Neuronal stem cell (in vitro differentiated cells): ENCODE measurements around the gene MICAL3.
"Not testable (repeated sequence)": the region's sequence is repeated elsewhere in the genome, so short reads cannot be mapped to it uniquely, and the experiment has no call there.

Source experiments
- DNase-seq: peaks from one replicate; pipeline ENCODE4 v3.0.0-alpha.2; 2013; ENCODE audit warnings: low spot score
- H2AFZ ChIP-seq: one replicate; pipeline ENCODE4 v1.6.1; 2013; ENCODE audit warnings: mild to moderate bottlenecking, low read length, inconsistent platforms
- H2AK5ac ChIP-seq: 2 replicates; pipeline ENCODE4 v1.6.1; 2013; ENCODE audit warnings: low read depth, mild to moderate bottlenecking, inconsistent platforms, low read length, moderate library complexity, mixed read lengths
- H2BK120ac ChIP-seq: 2 replicates; pipeline ENCODE4 v1.6.1; 2013; ENCODE audit warnings: low read depth, mild to moderate bottlenecking, inconsistent platforms, low read length, moderate library complexity, mixed read lengths
- H2BK12ac ChIP-seq: one replicate; pipeline ENCODE4 v1.6.1; 2013; ENCODE audit warnings: low read length, inconsistent platforms
- H2BK15ac ChIP-seq: 2 replicates; pipeline ENCODE4 v1.6.1; 2013; ENCODE audit warnings: mild to moderate bottlenecking, low read length, inconsistent platforms, mixed read lengths
- H2BK5ac ChIP-seq: one replicate; pipeline ENCODE4 v1.6.1; 2013; ENCODE audit warnings: inconsistent platforms, mild to moderate bottlenecking, low read length, moderate library complexity
- H3K14ac ChIP-seq: one replicate; pipeline ENCODE4 v1.6.1; 2013; ENCODE audit warnings: low read length, inconsistent platforms
- H3K18ac ChIP-seq: 2 replicates; pipeline ENCODE4 v1.6.1; 2013; ENCODE audit warnings: low read length, inconsistent platforms
- H3K23ac ChIP-seq: 2 replicates; pipeline ENCODE4 v1.6.1; 2013; ENCODE audit warnings: low read depth, mild to moderate bottlenecking, mixed read lengths, low read length, inconsistent platforms; ENCODE audit not compliant: poor library complexity
- H3K27ac ChIP-seq: replicated peaks from 3 replicates; pipeline ENCODE4 v1.5.1; 2013; ENCODE audit warnings: low read length, inconsistent platforms
- H3K27me3 ChIP-seq, 3 experiments: 2 replicates each; pipeline ENCODE4 v1.6.1; 2013; ENCODE audit warnings: low read length in 3 of 3, mild to moderate bottlenecking in 2 of 3, inconsistent platforms in 1 of 3, low read depth in 1 of 3, mixed read lengths in 1 of 3, moderate library complexity in 1 of 3; ENCODE audit not compliant: control insufficient read depth in 3 of 3, insufficient read depth in 3 of 3
- H3K36me3 ChIP-seq, 2 donors: replicated peaks in 1 of 2; 2 replicates each; pipeline ENCODE4 v1.6.1; 2013; ENCODE audit warnings: low read length in 2 of 2; ENCODE audit not compliant: control insufficient read depth in 2 of 2, insufficient read depth in 2 of 2
- H3K4ac ChIP-seq: 2 replicates; pipeline ENCODE4 v1.6.1; 2013; ENCODE audit warnings: inconsistent platforms, mild to moderate bottlenecking, low read length, moderate library complexity
- H3K4me1 ChIP-seq, 2 donors: 1 replicate in 1 of 2; 2 replicates in 1 of 2; pipeline ENCODE4 v1.6.1; 2013; ENCODE audit warnings: low read length in 2 of 2, low read depth in 1 of 2; ENCODE audit not compliant: control insufficient read depth in 2 of 2, insufficient read depth in 1 of 2
- H3K4me2 ChIP-seq: one replicate; pipeline ENCODE4 v1.6.1; 2013; ENCODE audit warnings: mild to moderate bottlenecking, low read length, inconsistent platforms; ENCODE audit not compliant: insufficient read depth, poor library complexity, severe bottlenecking
- H3K4me3 ChIP-seq, 2 donors: 2 replicates each; pipeline ENCODE4 v1.5.1; 2013; ENCODE audit warnings: low read length in 2 of 2, mild to moderate bottlenecking in 2 of 2, inconsistent platforms in 1 of 2, moderate library complexity in 1 of 2
- H3K79me1 ChIP-seq: one replicate; pipeline ENCODE4 v1.6.1; 2013; ENCODE audit warnings: low read depth, mild to moderate bottlenecking, inconsistent platforms, low read length, moderate library complexity
- H3K9ac ChIP-seq: one replicate; pipeline ENCODE4 v1.6.1; 2013; ENCODE audit warnings: mild to moderate bottlenecking, low read depth, low read length, inconsistent platforms; ENCODE audit not compliant: poor library complexity
- H3K9me3 ChIP-seq, 2 donors: replicated peaks in 1 of 2; 2 replicates each; pipeline versions ENCODE3 to v1.6.1; 2013; ENCODE audit warnings: low read length in 2 of 2, mild to moderate bottlenecking in 2 of 2, inconsistent platforms in 1 of 2, low read depth in 1 of 2, mixed read lengths in 1 of 2, moderate library complexity in 1 of 2; ENCODE audit not compliant: control insufficient read depth in 2 of 2, insufficient read depth in 1 of 2
- H4K8ac ChIP-seq: one replicate; pipeline ENCODE4 v1.6.1; 2013; ENCODE audit warnings: low read depth, mild to moderate bottlenecking, inconsistent platforms, low read length, moderate library complexity
- H4K91ac ChIP-seq: one replicate; pipeline ENCODE4 v1.6.1; 2013; ENCODE audit warnings: low read length, low read depth, mild to moderate bottlenecking, inconsistent platforms; ENCODE audit not compliant: poor library complexity
- WGBS, 2 donors: extraction: QIAGEN DNeasy Blood & Tissue Kit; methylation state at CpG; one replicate each; pipeline ENCODE4 v1.1.7; 2013; ENCODE audit warnings: missing lambda C conversion rate in 2 of 2, mixed read lengths in 1 of 2; ENCODE audit not compliant: insufficient read length in 2 of 2, insufficient replicate concordance in 1 of 2; ENCODE audit errors: extremely low coverage in 2 of 2; 5-methylcytosine and 5-hydroxymethylcytosine counted together

MICAL3 gene

DNA sequence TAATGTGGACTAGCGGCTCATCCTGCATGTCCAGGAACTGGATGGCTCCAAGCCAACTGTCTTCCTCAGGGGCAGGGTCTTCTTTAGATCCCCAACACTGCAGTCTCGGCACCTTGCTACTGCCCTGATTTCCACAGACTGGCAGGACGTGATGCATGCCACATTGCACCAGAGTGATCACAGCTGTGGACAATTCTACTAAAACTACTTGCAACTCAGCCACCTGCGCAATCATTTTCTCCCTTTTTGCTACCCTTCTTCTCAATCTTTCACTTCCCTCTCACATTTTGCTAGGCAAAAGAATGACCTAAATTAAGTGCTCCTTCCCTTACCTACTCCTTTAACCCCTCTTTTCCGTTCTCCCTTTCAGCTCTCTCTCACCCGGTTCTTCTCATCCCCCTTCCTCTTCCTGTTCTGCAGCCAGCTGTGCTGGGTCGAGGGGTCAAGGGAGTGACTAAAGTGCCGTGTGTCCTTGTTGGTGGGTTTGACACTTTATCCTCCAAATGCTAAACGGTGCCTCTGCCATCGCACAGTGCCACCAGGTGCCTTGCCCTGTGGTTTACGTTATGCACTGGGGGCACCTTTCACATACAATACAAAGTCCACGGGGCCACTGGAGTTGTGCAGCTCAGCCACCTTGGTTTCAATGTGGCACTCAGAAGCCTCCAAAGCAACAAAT is 42.0 kb upstream of the MICAL3 start:
- peaks cover 0 to 55% (median 0%) of the 10 kb centered on the region in 3 experiments for H3K27me3 ChIP-seq
- no peak overlapping the region for H3K23ac ChIP-seq
- H2BK120ac ChIP-seq = no peak overlapping the region
- no peaks in the 10 kb centered on the region for H3K36me3 ChIP-seq
- H3K4me3 ChIP-seq = no peak overlapping the region
- no peaks in the 10 kb centered on the region for H3K79me1 ChIP-seq
- H2BK12ac ChIP-seq = no peak overlapping the region
- H4K8ac ChIP-seq = no peak overlapping the region
- no peaks in the 10 kb centered on the region for H3K9me3 ChIP-seq
- H3K4me2 ChIP-seq = no peak overlapping the region
- H3K4me1 ChIP-seq = peaks cover 1 to 3% of the 10 kb centered on the region in 2 donors
- no peak overlapping the region for H3K27ac ChIP-seq
- no peak overlapping the region for H2AFZ ChIP-seq
- WGBS, 2 donors = no CpG with 5 or more reads among the region's 12 CpGs
- H3K18ac ChIP-seq = peak overlapping the region; percentile 66
- H3K9ac ChIP-seq = no peak overlapping the region
- H2AK5ac ChIP-seq = no peak overlapping the region
- no peak for DNase-seq
- peak overlapping the region; percentile 59 for H2BK15ac ChIP-seq
- H4K91ac ChIP-seq = no peak overlapping the region
- H3K14ac ChIP-seq = no peak overlapping the region
- no peak overlapping the region for H2BK5ac ChIP-seq
- H3K4ac ChIP-seq = no peak overlapping the region

GRCh38 chr22:18065256-18065655 is 40.9 kb upstream of the MICAL3 start:
- Histone ChIP-seq H2AK5ac (peak overlapping the region; percentile 7), H3K4ac (no peak overlapping the region), H3K36me3 (no peaks in the 10 kb centered on the region), H3K9ac (no peak overlapping the region), H3K27me3 (peaks cover 0 to 52% (median 0%) of the 10 kb centered on the region in 3 experiments), H2BK5ac (no peak overlapping the region), H3K4me3 (no peak overlapping the region), H2BK12ac (no peak overlapping the region), H3K23ac (no peak overlapping the region), H3K14ac (no peak overlapping the region), H3K4me2 (no peak overlapping the region), H2AFZ (no peak overlapping the region), H4K91ac (no peak overlapping the region), H2BK120ac (no peak overlapping the region), H3K18ac (no peak overlapping the region), H3K79me1 (no peaks in the 10 kb centered on the region), H3K27ac (no peak overlapping the region), H3K9me3 (no peaks in the 10 kb centered on the region), H3K4me1 (peaks cover 5 to 9% of the 10 kb centered on the region in 2 donors), H4K8ac (no peak overlapping the region), H2BK15ac (no peak overlapping the region)
- no CpG with 5 or more reads among the region's 9 CpGs for WGBS, 2 donors
- no peak for DNase-seq

GRCh38 chr22:18064636-18065035 is 40.3 kb upstream of the MICAL3 start:
- Histone ChIP-seq H3K23ac (no peak overlapping the region), H3K14ac (no peak overlapping the region), H2BK5ac (no peak overlapping the region), H4K8ac (no peak overlapping the region), H2AFZ (no peak overlapping the region), H3K4ac (no peak overlapping the region), H3K9ac (no peak overlapping the region), H3K4me1 (peaks cover 5 to 9% of the 10 kb centered on the region in 2 donors), H2BK15ac (no peak overlapping the region), H3K27me3 (peaks cover 0 to 50% (median 0%) of the 10 kb centered on the region in 3 experiments), H3K79me1 (no peaks in the 10 kb centered on the region), H3K27ac (no peak overlapping the region), H2BK12ac (no peak overlapping the region), H3K4me3 (no peak overlapping the region), H3K18ac (no peak overlapping the region), H2BK120ac (no peak overlapping the region), H3K36me3 (no peaks in the 10 kb centered on the region), H3K9me3 (no peaks in the 10 kb centered on the region), H4K91ac (no peak overlapping the region), H2AK5ac (no peak overlapping the region), H3K4me2 (no peak overlapping the region)
- WGBS, 2 donors = no CpG with 5 or more reads among the region's 7 CpGs
- DNase-seq = no peak

DNA sequence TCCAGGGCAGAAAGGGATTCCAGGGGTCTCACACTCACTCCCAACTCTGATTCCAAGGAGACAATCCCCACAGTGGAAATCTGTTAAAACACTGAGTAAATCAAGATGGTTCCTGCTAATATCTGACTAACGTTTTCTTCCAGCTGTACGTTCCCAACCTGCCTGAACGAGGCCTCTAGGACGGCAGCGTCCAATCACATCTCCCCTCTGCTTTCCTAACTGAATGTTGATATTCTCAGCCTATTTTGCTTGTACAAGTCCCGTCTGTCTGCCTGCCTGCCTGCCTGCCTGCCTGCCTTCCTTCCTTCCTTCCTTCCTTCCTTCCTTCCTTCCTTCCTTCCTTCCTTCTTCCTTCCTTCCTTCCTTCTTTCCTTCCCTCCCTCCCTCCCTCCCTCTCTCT is 39.4 kb upstream of the MICAL3 start:
- not testable (repeated sequence) for H3K4me2 ChIP-seq, H3K14ac ChIP-seq, H2AFZ ChIP-seq, H2BK120ac ChIP-seq, H3K27ac ChIP-seq, H3K4me1 ChIP-seq, H2BK15ac ChIP-seq, H3K79me1 ChIP-seq, H2BK12ac ChIP-seq, H3K18ac ChIP-seq, H3K9me3 ChIP-seq, H4K91ac ChIP-seq, H4K8ac ChIP-seq, H3K4me3 ChIP-seq, H2BK5ac ChIP-seq, H3K4ac ChIP-seq, DNase-seq, H2AK5ac ChIP-seq, H3K36me3 ChIP-seq, H3K23ac ChIP-seq, H3K9ac ChIP-seq
- peaks cover 0 to 46% (median 0%) of the 10 kb centered on the region in 3 experiments for H3K27me3 ChIP-seq
- no CpG with 5 or more reads among the region's 6 CpGs for WGBS, 2 donors
